GM18511 (cell line): Measurements from ENCODE around the gene APOL1.
"Not testable (repeated sequence)": the region's sequence is repeated elsewhere in the genome, so short reads cannot be mapped to it uniquely, and the experiment has no call there.

ENCODE experiments used
- ATAC-seq: cut with Tn5 transposase; IDR thresholded peaks from one replicate; pipeline ENCODE4 v1.9.1; 2021; ENCODE audit warnings: mild to moderate bottlenecking, moderate library complexity; ENCODE audit not compliant: unreplicated experiment

Gene APOL1

GRCh38 chr22:36244522-36245391 lies 8.2 kb upstream of the APOL1 start:
- ATAC-seq: no peak

DNA sequence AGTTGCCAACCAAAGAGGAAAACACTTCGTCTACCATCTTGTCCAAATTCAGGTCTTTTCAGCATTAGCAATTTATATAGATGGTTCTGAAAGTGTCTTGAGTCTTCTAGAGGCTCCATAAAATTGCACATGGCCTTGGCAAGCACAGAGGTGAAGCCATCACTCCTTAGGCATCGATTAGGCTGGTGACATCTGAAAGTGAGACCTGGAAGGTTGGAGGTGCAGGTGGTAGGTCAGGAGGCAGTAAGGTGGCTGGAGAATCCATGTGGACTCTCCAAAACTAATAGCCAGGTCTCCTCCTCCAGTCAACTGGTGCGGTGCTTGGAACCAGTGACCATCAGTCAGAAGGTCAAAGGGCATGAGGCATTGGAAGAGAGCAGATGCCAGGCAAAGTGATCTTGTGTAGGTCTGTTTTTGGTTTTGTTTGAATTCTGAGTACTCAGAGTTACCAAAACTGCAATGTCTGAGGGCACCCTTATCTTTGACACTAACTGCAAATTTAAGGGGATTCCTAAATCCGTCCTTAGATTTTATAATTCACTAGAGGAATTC lies 7.1 kb upstream of the APOL1 start:
- ATAC-seq: no peak

DNA sequence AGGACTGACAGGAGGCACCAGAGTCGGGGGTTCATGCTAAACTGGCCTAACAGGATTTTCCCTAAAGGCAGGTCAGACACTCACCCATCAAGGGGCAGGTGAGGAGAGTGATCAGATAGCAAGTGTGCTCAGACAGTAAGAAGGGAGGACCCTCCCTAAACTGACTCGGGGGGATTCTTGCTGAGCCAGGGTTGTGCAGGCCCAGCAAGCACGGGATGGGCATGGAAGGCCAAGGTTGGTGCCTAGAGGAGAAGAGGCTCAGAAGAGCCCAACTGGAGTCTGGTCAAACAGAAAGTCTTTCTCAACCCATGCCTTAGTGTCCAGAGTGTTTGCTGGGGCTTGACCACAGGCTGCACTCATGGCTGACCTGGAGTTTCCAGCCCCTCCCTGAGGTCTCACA lies 6.2 kb upstream of the APOL1 start:
- no peak for ATAC-seq

DNA sequence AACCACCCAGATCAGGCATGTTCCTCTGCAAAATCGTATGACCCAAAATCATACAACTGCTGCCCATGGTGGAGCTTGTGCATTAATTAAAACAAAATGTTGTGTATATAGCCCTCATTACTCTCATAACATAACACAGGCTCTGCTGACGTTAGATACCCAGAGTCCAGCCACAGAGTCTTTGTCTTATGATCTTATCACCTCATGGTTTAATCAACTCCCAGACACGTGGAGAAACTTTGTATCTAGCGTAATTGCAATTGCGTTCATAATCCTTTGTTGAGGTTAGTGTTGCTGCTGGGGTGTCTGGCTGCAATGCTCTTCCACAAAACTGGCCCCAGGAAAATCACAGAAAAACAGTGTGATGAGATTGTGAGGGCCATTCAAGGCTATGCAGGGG lies 5.0 kb upstream of the APOL1 start:
- no peak for ATAC-seq

DNA sequence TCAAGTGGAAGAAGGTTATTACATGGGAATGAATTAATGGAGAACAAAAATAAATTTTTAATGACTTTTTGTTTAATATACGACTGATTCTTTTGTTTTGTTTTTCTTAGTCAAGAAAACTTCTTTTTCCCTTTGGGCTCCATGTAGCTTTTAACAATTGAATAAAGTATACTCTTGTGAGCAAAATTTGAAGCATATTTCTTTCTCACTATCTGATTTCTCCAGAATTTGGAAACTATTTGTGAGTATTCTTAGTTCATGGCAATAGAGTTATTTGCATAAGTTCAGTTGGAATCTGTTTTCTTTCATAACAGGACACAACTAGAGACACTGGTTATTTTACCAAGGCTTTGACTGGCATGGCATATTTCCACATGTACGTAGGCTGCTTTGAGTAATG lies 3.8 kb upstream of the APOL1 start:
- ATAC-seq: no peak

DNA sequence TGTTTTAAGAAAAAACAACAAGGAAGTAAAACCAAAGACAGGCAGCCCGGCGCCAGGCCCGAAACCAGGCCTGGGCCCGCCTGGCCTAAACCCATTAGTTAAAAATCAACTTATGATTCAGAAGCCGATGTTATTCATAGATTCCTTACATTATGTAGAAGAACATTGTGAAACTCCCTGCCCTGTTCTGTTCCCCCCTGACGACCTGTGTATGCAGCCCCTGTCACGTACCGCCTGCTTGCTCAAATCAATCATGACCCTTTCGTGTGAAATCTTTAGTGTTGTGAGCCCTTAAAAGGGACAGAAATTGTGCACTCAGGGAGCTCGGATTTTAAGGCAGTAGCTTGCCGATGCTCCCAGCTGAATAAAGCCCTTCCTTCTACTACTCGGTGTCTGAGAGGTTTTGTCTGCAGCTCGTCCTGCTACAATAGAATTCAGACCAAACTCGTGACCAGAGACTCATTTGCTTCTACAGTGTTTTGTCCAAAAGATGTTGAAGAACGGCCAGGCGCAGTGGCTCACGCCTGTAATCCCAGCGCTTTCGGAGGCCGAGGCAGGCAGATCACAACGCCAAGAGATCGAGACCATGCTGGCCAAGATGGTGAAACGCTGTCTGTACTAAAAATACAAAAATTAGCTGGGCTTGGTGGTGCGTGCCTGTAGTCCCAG lies 2.5 kb upstream of the APOL1 start:
- not testable (repeated sequence) for ATAC-seq

GRCh38 chr22:36251979-36252608 lies 839 bp upstream of the APOL1 start:
- not testable (repeated sequence) for ATAC-seq

DNA sequence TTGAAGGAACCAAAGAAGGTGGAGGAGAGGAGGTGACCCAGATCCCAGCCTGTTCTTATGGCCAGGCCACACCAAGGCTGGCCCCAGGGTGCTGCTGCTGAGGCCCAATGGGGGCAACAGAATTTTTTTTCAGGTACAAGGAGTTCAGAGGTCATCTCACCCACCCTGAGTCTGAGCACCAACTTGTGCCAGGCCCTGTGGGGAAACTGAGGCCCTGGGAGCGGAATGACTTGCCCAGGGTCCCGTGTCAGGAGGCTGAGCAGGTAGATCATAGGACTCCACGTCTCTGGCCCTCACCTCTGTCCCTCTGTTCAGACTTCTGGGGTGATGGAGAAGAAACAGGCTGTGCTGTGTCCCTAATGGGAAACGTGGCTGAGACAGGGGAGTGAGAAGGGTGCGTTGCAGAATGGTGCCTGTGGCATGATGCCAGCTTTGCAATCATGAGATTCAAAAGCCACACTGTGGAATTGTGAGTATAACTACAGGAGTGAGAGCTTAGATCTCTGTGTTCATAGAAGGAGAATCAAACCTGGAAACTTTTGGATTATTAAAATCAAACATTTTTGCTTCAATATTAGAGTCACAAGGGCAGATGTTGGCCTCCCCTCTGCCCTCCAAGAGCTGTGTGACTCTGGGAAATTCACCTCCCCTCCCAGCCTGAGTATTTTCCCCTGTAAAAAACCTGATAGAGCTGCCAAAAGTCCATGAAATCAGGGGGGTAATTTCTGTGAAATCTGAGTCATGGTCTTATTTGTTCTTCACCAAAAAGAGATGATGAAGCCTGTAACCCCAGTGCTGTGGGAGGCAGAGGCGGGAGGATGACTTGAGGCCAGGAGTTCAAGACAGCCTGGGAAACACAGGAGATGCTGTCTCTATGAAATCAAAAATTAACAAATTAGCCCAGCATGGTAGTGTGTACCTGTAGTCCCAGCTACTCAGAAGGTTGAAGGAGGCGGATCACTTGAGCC lies 874 bp downstream of the APOL1 start:
- peak; percentile 11 for ATAC-seq

DNA sequence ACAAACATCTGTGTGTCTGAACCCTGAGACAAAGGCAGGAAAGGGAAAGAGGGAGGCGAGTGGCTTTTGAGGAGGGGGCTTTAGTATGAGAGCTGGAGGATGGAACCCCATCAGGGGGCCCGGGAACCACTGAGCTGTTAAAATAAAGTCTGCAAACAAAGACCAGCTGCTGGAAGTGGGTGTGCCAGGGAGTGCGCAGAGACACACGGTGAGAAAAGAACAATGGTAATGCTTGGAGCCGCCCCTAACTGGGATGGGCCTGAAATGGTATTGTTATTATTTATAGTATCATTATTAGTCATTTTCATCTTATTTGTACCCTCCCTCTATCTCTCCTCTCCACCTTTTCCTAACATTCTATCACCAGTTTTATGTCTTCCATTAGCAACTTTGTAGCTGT lies 2.6 kb downstream of the APOL1 start:
- not testable (repeated sequence) for ATAC-seq

- ATAC-seq: no peak
Measured at GRCh38 chr22:36256478-36256877, 3.5 kb downstream of the APOL1 start.

GRCh38 chr22:36257308-36257707 lies 4.4 kb downstream of the APOL1 start:
- ATAC-seq: no peak

DNA sequence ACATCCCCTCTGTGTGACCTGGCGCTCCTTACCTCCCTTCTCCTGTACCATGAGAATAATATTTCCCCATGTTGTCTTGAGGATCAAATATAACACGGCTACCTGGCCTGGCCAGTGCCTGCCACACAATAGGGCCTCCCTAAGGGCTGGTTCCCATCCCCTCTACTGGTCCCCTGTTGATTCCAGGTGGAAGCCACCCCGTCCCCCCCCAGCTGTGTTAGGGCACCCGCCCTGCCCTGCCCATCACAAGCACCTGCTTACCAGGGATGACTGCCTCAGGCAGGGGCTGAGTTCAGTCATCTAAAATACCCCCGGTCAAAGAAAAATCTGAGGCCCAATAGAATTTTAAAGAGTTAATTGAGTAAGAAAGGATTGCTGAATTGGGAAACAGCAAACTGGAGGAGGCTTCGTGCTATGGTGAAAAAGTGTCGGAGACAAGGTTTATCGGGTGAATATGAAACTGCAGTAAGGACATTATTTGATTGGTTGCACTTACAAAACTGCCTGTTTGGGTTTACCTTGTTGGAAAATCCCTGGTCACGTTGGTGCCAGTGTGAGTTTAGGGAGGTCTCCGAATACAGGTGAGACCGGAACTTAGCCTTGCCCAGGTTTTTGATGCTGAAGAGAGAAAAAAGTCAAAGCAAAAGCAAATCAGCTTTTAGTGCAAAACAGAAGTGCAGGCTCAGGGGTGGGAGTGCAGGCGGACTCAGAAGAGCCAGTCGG lies 5.2 kb downstream of the APOL1 start:
- no peak for ATAC-seq

GRCh38 chr22:36258701-36259614 lies 6.0 kb downstream of the APOL1 start:
- ATAC-seq: no peak

DNA sequence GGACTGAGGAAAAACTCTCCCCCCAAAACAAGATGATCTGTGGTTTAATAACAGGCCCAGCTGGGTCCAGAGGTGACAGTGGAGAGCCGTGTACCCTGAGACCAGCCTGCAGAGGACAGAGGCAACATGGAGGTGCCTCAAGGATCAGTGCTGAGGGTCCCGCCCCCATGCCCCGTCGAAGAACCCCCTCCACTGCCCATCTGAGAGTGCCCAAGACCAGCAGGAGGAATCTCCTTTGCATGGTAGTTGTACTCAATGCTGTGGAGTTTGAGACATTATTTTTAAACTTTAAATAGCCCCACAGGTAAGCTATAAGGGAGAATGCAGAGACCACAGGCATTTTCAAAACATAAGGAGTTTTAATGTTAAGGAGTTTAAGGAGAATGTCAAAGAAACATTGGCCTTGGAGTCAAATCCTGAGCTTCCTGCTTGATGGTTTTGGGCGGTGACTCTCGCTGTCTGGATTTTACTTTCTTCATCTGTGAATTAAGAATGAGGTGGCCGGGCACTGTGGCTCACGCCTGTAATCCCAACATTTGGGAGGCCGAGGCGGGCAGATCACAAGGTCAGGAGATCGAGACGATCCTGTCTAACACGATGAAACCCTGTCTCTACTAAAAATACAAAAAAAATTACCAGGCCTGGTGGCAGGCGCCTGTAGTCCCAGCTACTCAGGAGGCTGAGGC lies 6.8 kb downstream of the APOL1 start:
- ATAC-seq: no peak

- ATAC-seq: not testable (repeated sequence)
Measured at GRCh38 chr22:36261675-36262074, 8.7 kb downstream of the APOL1 start.

GRCh38 chr22:36262307-36262706 lies 9.4 kb downstream of the APOL1 start:
- ATAC-seq: not testable (repeated sequence)

GRCh38 chr22:36263216-36263673 lies 10.3 kb downstream of the APOL1 start:
- ATAC-seq: not testable (repeated sequence)
